NCI-H510A (cell line): ENCODE measurements around the gene SYTL2.

Source experiments
- DNase-seq: peaks from one replicate; lab custom pipeline; 2025; lab: John Stamatoyannopoulos, UW

Gene SYTL2

GRCh38 chr11:85732965-85733364, 78.0 kb downstream of the SYTL2 start:
- no peak for DNase-seq

GRCh38 chr11:85726381-85726780, 84.6 kb downstream of the SYTL2 start:
- DNase-seq, result no peak

- DNase-seq, result no peak
Observed at GRCh38 chr11:85725510-85726258, 85.3 kb downstream of the SYTL2 start.

- no peak for DNase-seq
Observed at GRCh38 chr11:85724748-85725465, 86.0 kb downstream of the SYTL2 start.

GRCh38 chr11:85723088-85723487, 87.9 kb downstream of the SYTL2 start:
- no peak for DNase-seq

- no peak for DNase-seq
Observed at GRCh38 chr11:85721191-85721590, 89.8 kb downstream of the SYTL2 start.

GRCh38 chr11:85718991-85719807, 91.7 kb downstream of the SYTL2 start:
- DNase-seq, result no peak

GRCh38 chr11:85718126-85718943, 92.6 kb downstream of the SYTL2 start:
- DNase-seq, result no peak

- no peak for DNase-seq
Observed at GRCh38 chr11:85717429-85717828, 93.5 kb downstream of the SYTL2 start.

- DNase-seq, result no peak
Observed at GRCh38 chr11:85712953-85713352, 98.0 kb downstream of the SYTL2 start.

- DNase-seq, result no peak
Observed at GRCh38 chr11:85710917-85711316, 100.0 kb downstream of the SYTL2 start.

GRCh38 chr11:85709941-85710702, 100.8 kb downstream of the SYTL2 start:
- DNase-seq, result no peak

- no peak for DNase-seq
Observed at GRCh38 chr11:85705800-85706199, 105.1 kb downstream of the SYTL2 start.

GRCh38 chr11:85704967-85705366, 106.0 kb downstream of the SYTL2 start:
- no peak for DNase-seq

- no peak for DNase-seq
Observed at GRCh38 chr11:85699957-85700741, 110.8 kb downstream of the SYTL2 start.

GRCh38 chr11:85698195-85698594, 112.7 kb downstream of the SYTL2 start:
- DNase-seq, result no peak

GRCh38 chr11:85697747-85698146, 113.2 kb downstream of the SYTL2 start:
- no peak for DNase-seq

- DNase-seq, result no peak
Observed at GRCh38 chr11:85695546-85695945, 115.4 kb downstream of the SYTL2 start.

GRCh38 chr11:85694385-85694980, 116.5 kb downstream of the SYTL2 start:
- DNase-seq, result no peak
